Right ventricle myocardium superior (tissue), 1 donor: ENCODE measurements around the gene DUSP7. TPM values are rescaled to one million over a fixed set of nuclear protein-coding genes. Genes with fewer than 3 reads are reported as not detected.

Experiments used
- ATAC-seq: fragments of 200-7000 bp; cut with Tn5 transposase; one replicate; pipeline ENCODE4 v1.9.1; 2020; ENCODE audit warnings: mild to moderate bottlenecking; ENCODE audit not compliant: poor library complexity
- DNase-seq: peaks from one replicate; pipeline ENCODE4 v3.0.0-alpha.2; 2020
- intact Hi-C: fragments of 100-400 bp; cut with DNase I; formaldehyde crosslinking; loops from one replicate; pipeline ENCODE4 v1.11.2; 2022
- total RNA-seq: library from RNA; stranded (reverse); fragmentation: NEBNext Ultra II Directional; extraction: Animal tissue kit (Norgen Biotek cat#: 25700); gene quantifications from one replicate; pipeline ENCODE4 v1.2.1, GENCODE V29; 2021
- donor health status: DM: no; HTN: yes; CAD: no; lungs with severe emphysema.

DUSP7 gene
- total RNA-seq, 1 donor from 2014 or later: 23.2 TPM

DNA sequence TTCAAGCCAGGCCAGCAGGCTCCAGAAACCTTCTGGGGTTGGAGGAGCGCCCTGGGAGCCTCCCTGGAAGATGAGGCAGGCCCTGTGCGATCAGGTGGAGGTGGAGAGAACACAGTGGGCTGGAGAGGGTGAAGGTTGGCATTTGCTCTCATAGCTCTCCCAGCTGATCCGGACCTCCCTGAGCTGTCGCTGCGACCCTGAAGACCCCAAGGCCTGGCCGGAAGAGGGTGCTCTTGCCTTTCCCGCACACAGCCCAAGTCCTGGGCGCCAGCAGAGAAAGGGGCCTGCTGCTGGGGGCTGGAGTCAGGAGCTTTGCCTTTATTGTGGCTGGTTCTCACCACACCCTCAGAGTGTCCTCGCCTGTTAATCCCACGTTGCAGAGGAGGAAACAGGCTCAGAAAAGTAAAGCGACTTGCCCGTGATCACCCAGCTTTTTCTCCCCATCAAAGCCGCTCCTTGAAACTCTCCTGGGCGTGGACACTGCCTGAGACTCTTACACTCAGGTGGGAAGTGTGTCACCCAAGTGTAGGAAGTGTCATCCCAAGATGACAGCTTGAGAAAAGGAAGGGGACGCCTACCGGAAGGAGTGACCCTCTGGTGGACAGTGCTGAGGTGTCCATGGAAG lies 52.1 kb downstream of the DUSP7 start:
- intact Hi-C loops: loop anchor here (2.0 to 10.0 kb wide), 3 partner anchors 48 to 341 kb away; no protein-coding TSS in a partner anchor

DNA sequence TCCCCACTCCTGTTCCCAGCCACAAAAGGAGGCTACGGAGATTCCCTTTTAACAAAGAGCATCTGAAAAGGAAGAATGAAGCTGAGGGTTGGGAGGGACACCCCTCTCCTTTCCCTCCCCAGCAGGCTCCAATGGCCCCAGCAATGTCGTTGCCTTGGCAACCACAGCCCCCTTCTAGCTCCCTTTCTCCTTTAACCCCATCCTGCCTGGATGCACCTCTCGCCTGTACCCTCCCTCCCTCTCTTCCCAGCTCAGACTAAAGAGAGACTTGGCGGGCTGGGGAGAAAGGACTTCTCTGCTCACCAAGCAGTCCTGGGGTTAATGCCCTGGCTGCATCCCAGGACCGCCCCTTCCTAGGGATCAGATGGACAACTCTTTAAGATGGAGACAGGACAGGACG lies 53.6 kb downstream of the DUSP7 start:
- intact Hi-C loops: loop anchor here (5.0 to 10.0 kb wide), 2 partner anchors 50 to 342 kb away; no protein-coding TSS in a partner anchor
- no peak for DNase-seq
- ATAC-seq: no peak

More for the DNA sequence above, 52.1 kb downstream of the DUSP7 start:
- peak; percentile 82 for ATAC-seq
- DNase-seq: peak; percentile 68

DNA sequence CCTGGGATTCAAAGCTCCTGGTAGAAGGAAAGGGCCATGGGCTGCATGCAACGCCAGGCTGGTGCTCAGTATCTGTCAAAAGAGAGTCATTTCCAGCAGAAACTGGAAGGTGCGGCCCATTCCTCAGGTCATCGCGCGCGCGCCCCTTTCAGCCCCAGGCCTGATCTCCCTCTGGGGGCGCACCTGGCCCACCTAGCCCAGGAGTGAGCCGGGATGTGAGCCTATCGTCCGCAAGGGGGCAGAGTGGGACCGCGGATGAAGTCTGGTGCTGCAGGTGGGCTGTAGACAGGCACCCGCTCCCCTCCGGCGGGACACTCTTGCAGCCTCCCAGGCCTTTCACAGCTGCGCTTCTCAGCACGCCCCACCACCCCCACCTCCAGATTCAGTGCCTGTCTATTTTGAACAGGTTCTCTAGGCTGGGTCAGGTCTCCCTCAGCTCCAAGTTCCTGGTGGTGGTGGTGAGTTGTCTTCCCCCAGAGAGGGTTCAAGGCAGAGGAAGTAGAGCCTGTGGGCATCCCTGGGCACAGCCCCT lies 54.9 kb downstream of the DUSP7 start:
- DNase-seq: peak; percentile 85
- peak; percentile 68 for ATAC-seq
- intact Hi-C loops: loop anchor here (5.0 to 10.0 kb wide), 2 partner anchors 51 to 343 kb away; no protein-coding TSS in a partner anchor

DNA sequence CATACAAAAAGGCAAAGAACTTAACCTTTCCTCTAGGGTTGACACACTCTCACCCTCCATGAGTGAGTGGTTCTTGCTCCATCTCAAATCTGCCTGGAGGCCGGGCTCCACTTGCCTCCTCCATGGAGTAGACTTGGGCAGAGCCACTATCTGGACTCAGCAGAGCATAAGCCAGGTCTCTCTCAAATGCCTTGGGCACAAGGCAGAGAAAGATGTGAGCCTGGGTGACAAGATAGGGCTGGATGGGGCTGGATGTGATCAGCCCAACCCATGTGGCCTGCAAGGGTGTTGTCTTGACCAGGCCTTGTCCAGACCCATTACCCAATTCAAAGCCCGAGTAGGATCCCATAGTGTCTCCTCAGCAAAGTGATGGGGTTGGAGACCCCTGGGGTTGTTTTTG lies 56.5 kb downstream of the DUSP7 start:
- ATAC-seq (no peak), DNase-seq (no peak)
- intact Hi-C loops: loop anchor here (1.0 to 10.0 kb wide), 3 partner anchors 52 to 345 kb away; no protein-coding TSS in a partner anchor

Other genes with a start within 250 kb of the DUSP7 start
- not detected for gene IQCF2, start 195.0 kb downstream of the DUSP7 start, total RNA-seq
- not detected for gene IQCF5, start 181.0 kb downstream of the DUSP7 start, total RNA-seq
- not detected for gene IQCF1, start 153.2 kb downstream of the DUSP7 start, total RNA-seq
- 8.9 TPM for gene RRP9, start 114.7 kb downstream of the DUSP7 start, total RNA-seq
- gene PARP3, start 114.2 kb downstream of the DUSP7 start, total RNA-seq: 18.1 TPM
- gene GPR62, start 101.2 kb downstream of the DUSP7 start, total RNA-seq: not detected
- 64.1 TPM for gene PCBP4, start 89.1 kb downstream of the DUSP7 start, total RNA-seq
- 12.6 TPM for gene ABHD14B, start 82.5 kb downstream of the DUSP7 start, total RNA-seq
- 27.5 TPM for gene ABHD14A, start 81.5 kb downstream of the DUSP7 start, total RNA-seq
- 23.2 TPM for gene ACY1, start 73.0 kb downstream of the DUSP7 start, total RNA-seq
- gene RPL29, start 60.7 kb downstream of the DUSP7 start, total RNA-seq: 594 TPM
- 1.5 TPM for gene POC1A, start 97.9 kb upstream of the DUSP7 start, total RNA-seq
- 160 TPM for gene ALAS1, start 141.6 kb upstream of the DUSP7 start, total RNA-seq
- gene TLR9, start 169.1 kb upstream of the DUSP7 start, total RNA-seq: 0.32 TPM
- gene TWF2, start 182.6 kb upstream of the DUSP7 start, total RNA-seq: 131 TPM
- 8.4 TPM for gene PPM1M, start 189.2 kb upstream of the DUSP7 start, total RNA-seq
- 61.0 TPM for gene WDR82, start 222.1 kb upstream of the DUSP7 start, total RNA-seq
- 5.3 TPM for gene GLYCTK, start 231.3 kb upstream of the DUSP7 start, total RNA-seq